Osteoblast (primary cell): Measurements from ENCODE around the gene TMEM151B. TPM values are rescaled to one million over a fixed set of nuclear protein-coding genes. Genes with fewer than 3 reads are reported as not detected.
"Not testable (repeated sequence)": the region's sequence is repeated elsewhere in the genome, so short reads cannot be mapped to it uniquely, and the experiment has no call there.

Experiments
- DNase-seq: peaks from one replicate; pipeline ENCODE4 v3.0.0; 2011; ENCODE audit warnings: low spot score, mixed read lengths; ENCODE audit not compliant: insufficient read length; ENCODE audit errors: missing footprints
- H2AFZ ChIP-seq: 2 replicates; pipeline ENCODE4 v1.6.0; 2011; ENCODE audit warnings: mild to moderate bottlenecking, low read length
- H3K27ac ChIP-seq: 2 replicates; pipeline ENCODE4 v1.5.1; 2011; ENCODE audit warnings: mild to moderate bottlenecking, low read depth, low read length, moderate library complexity
- H3K27me3 ChIP-seq: 2 replicates; pipeline ENCODE4 v1.6.0; 2012; ENCODE audit warnings: mild to moderate bottlenecking, control low read depth, inconsistent platforms, low read length, moderate library complexity; ENCODE audit not compliant: insufficient read depth
- H3K36me3 ChIP-seq: 2 replicates; pipeline ENCODE4 v1.5.1; 2011; ENCODE audit warnings: mild to moderate bottlenecking, low read length, control low read depth, moderate library complexity; ENCODE audit not compliant: insufficient read depth
- H3K4me1 ChIP-seq: 2 replicates; pipeline ENCODE4 v1.5.1; 2011; ENCODE audit warnings: mild to moderate bottlenecking, low read length, control low read depth, moderate library complexity; ENCODE audit not compliant: insufficient read depth
- H3K4me2 ChIP-seq: 2 replicates; pipeline ENCODE4 v1.6.0; 2011; ENCODE audit warnings: mild to moderate bottlenecking, low read length; ENCODE audit not compliant: insufficient read depth
- H3K4me3 ChIP-seq: fragments of 200-600 bp; sonication (generic); 3 replicates; pipeline ENCODE4 v1.5.1; 2012; ENCODE audit warnings: mild to moderate bottlenecking, low read length, inconsistent platforms; ENCODE audit not compliant: insufficient read depth
- H3K79me2 ChIP-seq: 2 replicates; pipeline ENCODE4 v1.6.0; 2012; ENCODE audit warnings: mild to moderate bottlenecking, low read length, control low read depth, inconsistent platforms; ENCODE audit not compliant: insufficient read depth
- H3K9me3 ChIP-seq: 2 replicates; pipeline ENCODE4 v1.5.1; 2011; ENCODE audit warnings: low read depth, low read length, control low read depth
- H4K20me1 ChIP-seq: 2 replicates; pipeline ENCODE4 v1.6.0; 2012; ENCODE audit warnings: mild to moderate bottlenecking, low read length, control low read depth; ENCODE audit not compliant: insufficient read depth
- total RNA-seq: library from RNA; depleted of rRNA; stranded (reverse); fragments of >200 nt; gene quantifications from 2 replicates; pipeline ENCODE4 v1.2.3, GENCODE V29; 2012
- TF ChIP-seq, protein P1 (sequence below): IDR thresholded peaks from 2 replicates; pipeline ENCODE4 v1.5.1; 2011; ENCODE audit warnings: mild to moderate bottlenecking, low read depth, low read length, moderate library complexity; ENCODE audit errors: extremely low read depth

Gene TMEM151B
- total RNA-seq, 1 donor: not detected

DNA sequence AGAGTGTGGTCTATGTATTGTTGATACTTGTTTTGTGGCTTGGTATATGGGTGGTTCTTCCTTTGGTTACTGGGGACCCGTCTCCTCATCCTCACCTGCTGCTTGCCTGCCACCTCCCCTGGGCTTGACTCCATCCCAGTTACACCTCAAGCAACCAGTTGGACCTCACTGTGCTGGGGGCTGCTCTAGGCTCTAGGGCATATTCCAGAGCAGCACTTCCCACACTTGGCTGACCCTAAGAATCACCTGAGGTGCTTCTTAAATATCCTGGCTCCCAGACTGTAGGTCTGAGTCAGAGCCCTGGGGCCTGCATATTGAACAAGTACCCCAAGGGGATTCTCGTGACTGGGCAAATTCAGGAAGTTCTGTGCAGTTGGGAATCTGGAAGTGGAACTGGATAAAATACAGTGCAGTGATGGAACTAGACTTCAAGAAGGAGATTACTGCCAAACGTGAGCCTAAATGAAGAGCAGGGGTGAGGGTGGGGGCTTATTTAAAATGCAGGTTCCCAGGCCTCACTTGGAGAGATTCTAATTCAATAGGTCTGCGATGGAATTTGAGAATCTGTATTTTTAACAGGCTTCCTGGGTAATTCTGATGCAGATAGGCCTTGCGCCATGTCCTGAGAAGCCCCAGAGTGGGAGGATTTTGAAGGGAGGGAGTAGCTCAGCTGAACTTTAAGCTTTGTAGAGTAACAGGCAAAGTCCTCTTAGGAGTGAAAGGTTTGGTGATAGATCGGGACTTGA is 79.8 kb downstream of the TMEM151B start:
- Histone ChIP-seq H3K9me3 (no peaks in the 10 kb centered on the region), H3K4me1 (no peaks in the 10 kb centered on the region), H4K20me1 (no peaks in the 10 kb centered on the region), H3K4me2 (no peak overlapping the region), H3K4me3 (no peak overlapping the region), H3K36me3 (no peaks in the 10 kb centered on the region), H3K27me3 (peaks cover 2% of the 10 kb centered on the region), H3K79me2 (no peaks in the 10 kb centered on the region), H2AFZ (no peak overlapping the region), H3K27ac (no peak overlapping the region)
- TF ChIP-seq, protein P1, sequence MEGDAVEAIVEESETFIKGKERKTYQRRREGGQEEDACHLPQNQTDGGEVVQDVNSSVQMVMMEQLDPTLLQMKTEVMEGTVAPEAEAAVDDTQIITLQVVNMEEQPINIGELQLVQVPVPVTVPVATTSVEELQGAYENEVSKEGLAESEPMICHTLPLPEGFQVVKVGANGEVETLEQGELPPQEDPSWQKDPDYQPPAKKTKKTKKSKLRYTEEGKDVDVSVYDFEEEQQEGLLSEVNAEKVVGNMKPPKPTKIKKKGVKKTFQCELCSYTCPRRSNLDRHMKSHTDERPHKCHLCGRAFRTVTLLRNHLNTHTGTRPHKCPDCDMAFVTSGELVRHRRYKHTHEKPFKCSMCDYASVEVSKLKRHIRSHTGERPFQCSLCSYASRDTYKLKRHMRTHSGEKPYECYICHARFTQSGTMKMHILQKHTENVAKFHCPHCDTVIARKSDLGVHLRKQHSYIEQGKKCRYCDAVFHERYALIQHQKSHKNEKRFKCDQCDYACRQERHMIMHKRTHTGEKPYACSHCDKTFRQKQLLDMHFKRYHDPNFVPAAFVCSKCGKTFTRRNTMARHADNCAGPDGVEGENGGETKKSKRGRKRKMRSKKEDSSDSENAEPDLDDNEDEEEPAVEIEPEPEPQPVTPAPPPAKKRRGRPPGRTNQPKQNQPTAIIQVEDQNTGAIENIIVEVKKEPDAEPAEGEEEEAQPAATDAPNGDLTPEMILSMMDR: no peak
- DNase-seq: no peak

DNA sequence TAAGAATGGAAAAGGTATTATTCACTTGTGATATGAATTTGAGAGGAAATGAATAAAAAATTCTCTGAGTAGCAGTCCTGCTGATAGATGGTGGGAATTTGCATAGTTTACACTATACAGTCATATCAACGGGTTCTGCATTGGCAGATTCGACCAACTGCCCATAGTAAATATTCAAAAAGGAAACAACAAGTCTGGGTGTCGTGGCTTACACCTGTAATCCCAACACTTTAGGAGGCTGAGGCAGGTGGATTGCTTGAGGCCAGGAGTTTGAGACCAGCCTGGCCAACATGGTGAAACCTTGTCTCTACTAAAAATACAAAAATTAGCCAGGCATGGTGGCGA is 80.4 kb downstream of the TMEM151B start:
- not testable (repeated sequence) for H3K27ac ChIP-seq, H4K20me1 ChIP-seq, H3K4me1 ChIP-seq, H3K36me3 ChIP-seq, H3K27me3 ChIP-seq, H3K4me3 ChIP-seq, H2AFZ ChIP-seq, DNase-seq, H3K4me2 ChIP-seq, H3K9me3 ChIP-seq, H3K79me2 ChIP-seq

DNA sequence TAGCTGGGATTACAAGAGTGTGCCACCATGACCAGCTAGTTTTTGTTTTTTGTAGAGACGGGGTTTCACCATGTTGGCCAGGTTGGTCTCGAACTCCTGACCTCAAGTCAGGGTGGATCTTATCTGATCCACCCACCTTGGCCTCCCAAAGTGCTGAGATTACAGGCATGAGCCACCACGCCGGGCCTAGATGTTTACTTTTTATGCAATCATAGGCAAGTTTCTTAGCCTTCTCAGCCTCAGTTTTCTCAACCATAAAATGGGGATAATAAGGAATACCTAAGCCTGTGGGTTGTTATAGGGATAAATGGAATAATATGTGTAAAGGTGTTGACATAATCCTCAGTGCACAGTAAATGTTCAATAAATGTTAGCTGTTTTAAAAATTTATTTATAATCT is 82.0 kb downstream of the TMEM151B start:
- Histone ChIP-seq H3K4me1 (no peaks in the 10 kb centered on the region), H2AFZ (no peak overlapping the region), H3K27me3 (peaks cover 11% of the 10 kb centered on the region), H3K9me3 (no peaks in the 10 kb centered on the region), H3K4me2 (no peak overlapping the region), H3K27ac (no peak overlapping the region), H3K36me3 (no peaks in the 10 kb centered on the region), H3K79me2 (no peaks in the 10 kb centered on the region), H3K4me3 (no peak overlapping the region), H4K20me1 (no peaks in the 10 kb centered on the region)
- no peak for DNase-seq
- TF ChIP-seq, protein P1: no peak

DNA sequence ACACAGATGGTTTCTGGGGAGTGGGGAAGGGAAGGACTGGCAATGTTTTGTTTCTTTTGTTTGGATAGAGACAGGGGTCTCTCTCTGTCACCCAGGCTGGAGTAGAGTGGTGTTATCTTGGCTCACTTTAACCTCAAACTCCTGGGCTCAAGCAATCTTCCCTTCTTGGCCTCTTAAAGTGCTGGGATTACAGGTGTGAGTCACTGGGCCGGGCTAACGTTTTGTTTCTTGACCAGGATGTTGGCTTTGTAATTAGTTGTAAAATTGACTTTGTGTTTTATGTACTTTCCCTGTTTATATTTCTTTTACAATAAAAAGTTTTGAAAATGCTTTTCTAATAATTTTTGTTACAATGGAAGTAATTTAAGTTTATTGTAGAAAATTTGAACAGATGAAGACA is 83.1 kb downstream of the TMEM151B start:
- H3K27ac ChIP-seq: no peak overlapping the region
- no peak for DNase-seq
- TF ChIP-seq, protein P1: no peak

More for the DNA sequence above, 83.1 kb downstream of the TMEM151B start:
- H2AFZ ChIP-seq: no peak overlapping the region
- H3K27me3 ChIP-seq: peaks cover 18% of the 10 kb centered on the region
- no peak overlapping the region for H3K4me3 ChIP-seq
- H3K9me3 ChIP-seq: no peaks in the 10 kb centered on the region
- no peaks in the 10 kb centered on the region for H3K36me3 ChIP-seq
- H3K4me1 ChIP-seq: no peaks in the 10 kb centered on the region
- no peaks in the 10 kb centered on the region for H4K20me1 ChIP-seq
- no peak overlapping the region for H3K4me2 ChIP-seq
- no peaks in the 10 kb centered on the region for H3K79me2 ChIP-seq
